HG03097 (cell line): ENCODE results near the gene RNF40.
"Not testable (repeated sequence)": the region's sequence is repeated elsewhere in the genome, so short reads cannot be mapped to it uniquely, and the experiment has no call there.

Source experiments
- ATAC-seq: cut with Tn5 transposase; IDR thresholded peaks from one replicate; pipeline ENCODE4 v1.9.1; 2021; ENCODE audit not compliant: unreplicated experiment, low FRiP score

Gene RNF40

DNA sequence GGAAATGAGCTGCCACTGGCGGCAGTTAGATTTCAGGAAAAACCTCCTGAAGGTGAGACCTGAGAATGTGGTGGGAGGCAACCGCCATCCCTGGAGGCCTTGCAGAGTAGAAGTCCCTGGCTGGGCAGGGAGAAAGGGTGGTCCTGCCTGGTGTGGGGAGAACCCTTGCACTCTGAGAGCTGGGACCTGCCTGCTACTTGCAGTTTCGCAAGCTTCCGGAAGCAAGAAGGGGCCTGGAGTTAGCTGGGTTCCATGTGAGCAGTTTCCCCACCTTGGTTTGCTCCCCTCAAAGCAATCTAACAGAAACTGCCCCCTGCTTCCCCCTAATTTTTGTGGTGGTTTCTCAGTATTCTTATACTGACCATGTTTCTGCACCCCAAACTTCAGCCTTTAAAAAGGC, 18.4 kb downstream of the RNF40 start:
- ATAC-seq = no peak

DNA sequence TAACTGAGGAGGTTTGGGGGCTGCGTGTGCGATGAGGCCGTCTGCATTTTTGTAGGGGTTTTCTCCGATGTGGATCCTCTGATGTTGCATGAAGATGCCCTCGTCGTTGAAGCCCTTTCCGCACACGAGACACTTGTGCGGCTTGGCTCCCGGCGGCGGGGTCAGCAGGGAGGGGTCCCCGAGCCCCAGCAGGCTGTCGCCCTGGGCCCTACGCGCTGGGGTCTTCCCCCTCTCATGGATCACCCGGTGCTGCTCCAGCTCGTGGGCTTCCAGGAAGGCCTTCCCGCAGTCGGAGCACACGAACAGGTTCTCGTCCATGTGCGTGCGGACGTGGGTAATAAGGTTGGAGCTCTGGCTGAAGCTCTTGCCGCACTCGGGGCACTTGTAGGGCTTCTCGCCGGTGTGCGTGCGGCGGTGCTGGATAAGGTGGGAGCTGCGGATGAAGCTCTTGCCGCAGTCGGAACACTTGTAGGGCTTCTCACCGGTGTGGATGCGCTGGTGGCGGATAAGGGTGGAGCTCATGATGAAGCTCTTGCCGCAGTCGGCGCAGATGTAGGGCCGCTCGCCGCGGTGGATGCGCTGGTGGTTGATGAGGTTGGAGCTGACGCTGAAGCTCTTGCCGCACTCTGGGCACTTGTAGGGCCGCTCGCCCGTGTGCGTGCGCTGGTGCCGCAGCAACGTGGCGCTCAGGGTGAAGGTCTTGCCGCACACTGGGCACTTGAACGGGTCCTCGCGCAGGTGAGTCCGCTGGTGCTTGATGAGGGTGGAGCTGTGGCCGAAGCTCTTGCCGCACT, 20.6 kb downstream of the RNF40 start:
- no peak for ATAC-seq

DNA sequence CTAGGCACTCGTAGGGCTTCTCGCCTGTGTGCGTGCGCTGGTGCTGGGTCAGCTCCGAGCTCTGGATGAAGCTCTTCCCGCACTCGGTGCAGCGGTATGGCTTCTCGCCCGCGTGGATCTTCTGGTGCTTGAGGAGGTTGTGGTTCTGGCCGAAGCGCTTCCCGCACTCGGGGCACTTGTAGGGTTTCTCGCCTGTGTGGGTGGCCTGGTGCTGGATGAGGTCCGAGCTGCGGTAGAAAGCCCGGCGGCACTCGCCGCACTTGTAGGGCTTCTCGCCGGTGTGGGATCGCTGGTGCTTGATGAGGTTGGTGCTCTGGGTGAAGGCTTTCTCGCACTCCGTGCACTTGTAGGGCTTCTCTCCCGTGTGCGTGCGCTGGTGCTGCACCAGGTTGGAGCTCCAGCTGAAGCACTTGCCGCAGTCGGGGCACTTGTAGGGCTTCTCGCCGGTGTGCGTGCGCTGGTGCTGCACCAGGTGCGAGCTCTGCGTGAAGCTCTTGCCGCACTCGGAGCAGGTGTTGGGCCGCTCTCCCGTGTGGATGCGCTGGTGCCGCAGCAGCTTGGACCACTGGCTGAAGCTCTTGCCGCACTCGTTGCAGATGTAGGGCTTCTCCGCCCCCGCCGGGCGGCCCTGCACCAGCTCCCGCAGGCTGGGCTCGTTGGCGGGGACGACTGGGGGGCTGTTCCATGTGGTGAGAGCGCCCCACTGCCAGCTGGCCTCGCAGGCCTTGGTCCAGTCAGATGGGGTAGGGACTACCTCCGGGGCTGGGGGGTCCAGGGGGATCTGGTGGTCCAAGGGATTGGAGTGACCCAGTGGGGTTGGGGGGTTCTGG, 21.4 kb downstream of the RNF40 start:
- no peak for ATAC-seq

DNA sequence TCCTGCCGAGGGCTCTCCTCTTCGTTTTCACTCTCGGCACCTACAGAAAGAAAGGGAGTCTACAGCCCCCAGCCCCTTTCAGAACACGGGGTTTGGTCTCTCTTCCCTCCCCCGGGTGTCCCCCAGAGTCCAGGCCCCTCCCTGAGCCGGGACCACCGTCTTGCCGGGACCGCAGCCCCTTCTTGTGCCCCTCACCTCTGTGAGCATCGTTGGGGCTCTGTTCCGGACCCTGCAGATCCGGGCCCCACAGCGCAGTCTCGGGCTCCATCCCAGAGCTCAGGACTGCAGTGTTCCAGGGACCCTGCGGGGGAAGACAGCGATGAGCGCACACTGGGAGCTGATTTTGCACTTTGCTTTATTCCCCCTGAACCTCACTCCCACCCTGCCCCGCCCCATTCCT, 22.1 kb downstream of the RNF40 start:
- no peak for ATAC-seq

DNA sequence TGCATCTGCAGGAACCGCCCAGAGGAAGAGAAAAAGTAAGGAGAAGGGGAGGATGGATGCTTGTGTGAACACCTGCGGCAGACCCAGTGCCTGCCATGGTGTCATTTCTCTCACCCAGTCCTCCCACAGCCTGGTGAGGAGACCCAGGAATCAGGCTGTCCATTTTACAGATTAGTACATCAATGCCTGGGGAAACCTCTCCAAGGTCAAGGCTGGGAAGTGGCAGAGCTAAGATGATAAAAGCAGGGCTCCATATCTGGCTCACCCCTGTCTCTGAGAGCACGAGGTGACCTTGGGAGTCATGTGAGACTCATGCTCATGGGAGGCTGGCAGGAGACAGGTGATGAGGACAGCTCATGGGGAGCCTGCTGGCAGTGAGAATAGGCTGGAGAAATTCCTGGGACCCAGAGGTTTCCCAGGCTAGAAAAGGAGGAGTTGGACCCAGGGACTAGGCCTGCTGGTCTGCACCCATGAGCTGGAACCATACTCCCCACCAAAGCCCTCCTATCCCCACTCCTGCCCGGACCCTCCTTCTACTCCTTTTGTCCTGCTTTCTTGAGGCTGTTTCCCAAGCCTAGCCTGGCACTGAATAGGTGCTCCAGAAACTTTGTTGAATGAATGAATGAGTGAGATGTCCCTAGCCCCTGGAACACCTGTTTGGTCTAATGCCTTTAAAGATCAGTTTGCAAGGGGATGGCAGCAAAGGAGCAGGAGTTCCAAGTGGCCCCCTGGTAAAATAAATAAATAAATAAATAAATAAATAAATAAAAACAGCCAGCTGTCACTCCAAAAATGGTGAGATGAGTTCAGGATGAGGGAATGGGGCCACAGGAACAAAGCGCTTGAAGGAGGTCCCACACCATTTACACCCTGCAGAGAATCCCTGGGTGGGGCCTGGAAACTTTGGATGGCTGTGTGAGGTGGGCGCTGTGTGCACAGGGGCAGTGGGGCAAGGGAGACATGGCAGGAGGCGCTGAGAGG, 23.3 kb downstream of the RNF40 start:
- no peak for ATAC-seq

DNA sequence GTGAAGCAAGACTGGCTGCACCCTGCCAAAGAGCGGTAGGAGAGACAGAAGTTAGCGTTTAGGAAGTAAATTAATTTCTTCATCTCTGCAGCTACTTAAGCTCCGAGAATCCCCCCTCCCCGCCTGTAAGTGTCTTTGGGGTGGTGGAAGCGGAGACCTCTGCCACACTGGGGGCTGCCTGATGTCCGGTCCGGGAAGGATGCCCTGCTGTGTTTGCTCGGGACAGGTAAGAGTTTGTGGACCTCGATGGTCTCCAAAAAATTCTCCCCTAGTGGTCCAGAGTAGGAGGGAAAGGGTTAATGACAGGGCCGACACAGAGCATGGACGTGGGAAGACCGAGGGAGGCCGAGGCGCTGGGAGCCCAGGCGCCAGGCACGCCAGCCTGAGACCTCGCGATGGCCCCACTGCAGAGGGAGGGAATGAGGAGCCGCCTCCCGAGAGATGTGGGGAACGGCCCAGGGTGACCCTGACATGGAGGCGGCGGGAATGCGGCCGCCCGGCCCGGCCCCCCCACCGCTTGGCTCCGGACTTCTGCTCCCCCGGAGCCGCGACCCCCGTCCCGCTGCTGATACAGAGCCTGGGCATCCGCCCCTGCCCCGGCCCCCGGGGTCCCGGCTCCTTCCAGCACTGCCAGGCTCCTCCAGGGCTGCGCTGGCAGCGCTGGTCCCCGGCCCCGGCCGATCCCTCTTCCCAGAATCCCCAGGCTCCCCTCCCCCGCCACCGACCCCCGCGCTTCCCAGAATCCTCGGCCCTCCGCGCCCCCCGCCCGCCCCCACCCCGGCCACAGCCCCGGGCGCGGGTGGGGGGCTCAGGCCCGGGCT, 24.2 kb downstream of the RNF40 start:
- no peak for ATAC-seq

DNA sequence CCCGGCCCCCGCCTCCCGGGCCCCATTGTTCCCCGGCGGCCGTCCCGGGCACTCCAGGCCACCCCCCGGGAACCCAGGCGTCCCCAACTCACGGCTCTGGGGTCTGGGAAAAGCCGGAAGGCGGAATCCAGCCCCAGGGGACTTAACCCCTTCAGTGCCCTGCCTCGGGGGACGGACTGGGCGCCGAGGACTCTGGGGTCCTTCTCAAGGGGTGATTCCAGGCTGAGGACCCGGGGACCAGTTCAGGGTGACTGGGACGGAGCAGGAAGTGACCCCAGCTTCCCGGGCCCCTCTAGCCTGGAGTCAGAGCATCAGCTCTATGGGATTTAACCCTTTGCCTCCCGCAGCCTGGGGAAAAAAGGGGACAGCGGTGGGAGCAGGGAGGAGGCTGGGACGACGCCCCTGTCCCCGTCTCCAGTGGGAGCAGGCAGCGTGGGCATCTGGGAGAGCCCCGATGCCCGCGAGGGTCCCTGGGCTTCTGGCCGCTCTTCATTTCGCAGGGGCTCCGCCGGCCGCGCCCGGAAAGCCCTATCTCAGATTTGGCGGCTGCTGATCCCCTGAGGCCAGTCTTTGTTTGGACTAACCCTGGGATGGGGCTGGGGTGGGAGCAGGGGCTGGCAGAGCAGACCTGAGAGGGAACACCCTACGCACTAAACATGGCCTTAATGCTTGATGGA, 25.0 kb downstream of the RNF40 start, which contains the start of gene ZNF629:
Gene ZNF629, minus strand, starts transcription at position 270 of the 677 bp plus-strand sequence. CDS start 2,723 bp downstream, outside the sequence.
- ATAC-seq = no peak

DNA sequence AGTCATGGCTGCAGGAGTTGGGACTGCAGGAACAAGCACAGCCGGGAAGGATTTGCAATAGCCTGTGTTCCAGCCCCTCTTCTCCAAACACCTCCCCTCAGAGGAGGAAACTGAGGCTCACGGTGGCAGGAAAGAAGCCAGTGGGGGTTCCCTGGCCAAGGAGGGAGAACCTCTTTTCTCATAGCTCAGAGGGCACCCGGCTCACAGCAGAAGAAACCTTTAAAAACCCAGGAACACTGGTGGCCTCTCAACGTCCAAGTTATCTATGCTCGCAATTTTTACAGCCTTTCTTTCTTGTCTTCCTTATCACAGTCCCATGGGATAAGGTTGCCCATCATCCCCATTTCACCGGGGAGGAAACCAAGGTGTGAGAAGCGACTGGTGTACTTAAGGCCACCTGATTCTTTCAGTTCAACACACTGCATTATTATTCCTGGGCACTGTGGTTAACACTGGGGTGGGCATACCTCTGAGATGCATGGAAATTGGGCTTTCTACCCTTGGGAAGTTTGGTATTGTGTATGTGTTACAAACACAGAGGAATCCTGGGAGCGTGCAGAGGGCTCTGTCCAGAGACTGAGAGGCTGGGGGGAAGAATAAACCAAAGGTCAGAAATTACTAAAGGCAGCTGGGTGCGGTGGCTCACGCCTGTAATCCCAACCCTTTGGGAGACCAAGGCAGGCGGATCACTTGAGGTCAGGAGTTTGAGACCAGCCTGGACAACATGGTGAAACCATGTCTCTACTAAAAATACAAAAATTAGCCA, 25.7 kb downstream of the RNF40 start:
- ATAC-seq = no peak

DNA sequence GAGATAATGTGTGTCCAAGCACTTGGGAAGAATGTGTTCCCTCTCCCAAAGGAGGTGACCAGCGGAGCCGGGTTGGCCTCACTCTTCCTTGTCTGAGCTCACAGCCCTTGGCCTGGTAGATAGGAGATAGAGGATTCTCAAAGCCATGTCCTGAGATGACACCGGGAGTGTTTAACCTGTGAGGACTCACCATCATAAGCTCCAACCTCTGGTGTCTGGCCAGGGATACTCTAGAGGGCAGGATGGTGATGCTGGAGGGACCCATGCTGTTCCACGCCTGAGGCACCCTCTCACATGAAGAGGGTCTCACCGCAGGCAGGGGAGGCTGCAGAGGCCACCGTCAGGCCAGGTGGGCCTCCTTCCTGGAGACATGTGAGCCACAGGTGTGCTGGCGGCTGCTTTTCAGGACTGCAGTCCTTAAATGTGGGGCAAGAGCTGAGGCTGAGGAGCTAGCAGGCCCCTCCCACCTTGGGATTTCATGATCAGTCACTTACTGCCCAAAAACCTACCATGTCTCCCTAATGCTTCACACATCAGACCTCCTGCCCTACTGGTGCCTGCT, 31.5 kb downstream of the RNF40 start:
- no peak for ATAC-seq

DNA sequence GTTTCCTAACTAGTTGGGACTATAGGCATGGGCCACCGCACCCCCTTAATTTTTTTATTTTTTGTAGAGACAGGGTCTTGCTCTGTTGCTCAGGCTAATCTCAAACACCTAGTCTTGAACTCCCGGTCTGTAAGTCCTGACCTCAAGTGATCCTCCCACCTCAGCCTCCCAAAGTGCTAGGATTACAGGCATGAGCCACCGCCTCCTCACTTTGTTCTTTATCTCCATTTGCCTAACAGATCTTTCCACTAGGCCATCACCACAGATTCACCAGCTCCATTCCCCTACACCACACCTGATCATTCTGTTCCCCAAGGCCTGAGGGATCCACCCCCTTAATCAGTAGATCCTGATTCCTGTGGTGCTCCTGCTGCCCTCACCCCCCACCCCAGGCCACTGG, 32.5 kb downstream of the RNF40 start:
- ATAC-seq = no peak

DNA sequence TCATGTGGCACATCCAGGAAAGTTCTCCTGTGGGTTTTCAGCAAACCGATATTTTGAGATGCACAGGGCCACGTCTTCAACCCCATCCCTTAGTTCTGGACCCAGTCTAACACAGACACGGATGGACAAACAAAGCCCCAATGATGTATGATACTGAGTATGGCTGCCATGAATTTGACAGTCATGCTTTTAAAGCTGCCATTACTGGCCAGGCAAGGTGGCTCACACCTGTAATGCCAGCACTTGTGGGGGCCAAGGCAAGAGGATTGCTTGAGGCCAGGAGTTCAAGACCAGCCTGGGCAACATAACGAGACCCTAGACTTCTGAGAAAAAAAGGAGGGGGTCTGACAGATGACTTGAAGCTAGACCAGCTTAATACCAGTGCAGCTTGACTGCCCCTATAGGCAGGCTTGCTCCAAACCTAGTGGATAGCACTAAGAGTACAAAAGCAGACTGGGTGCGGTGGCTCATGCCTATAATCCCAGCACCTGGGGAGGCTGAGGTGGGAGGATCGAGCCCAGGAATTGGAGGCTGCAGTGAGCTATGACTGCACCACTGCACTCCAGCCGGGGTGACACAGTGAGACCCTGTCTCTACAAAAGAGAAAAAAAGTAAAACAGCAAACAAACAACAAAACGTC, 35.7 kb downstream of the RNF40 start:
- no peak for ATAC-seq

DNA sequence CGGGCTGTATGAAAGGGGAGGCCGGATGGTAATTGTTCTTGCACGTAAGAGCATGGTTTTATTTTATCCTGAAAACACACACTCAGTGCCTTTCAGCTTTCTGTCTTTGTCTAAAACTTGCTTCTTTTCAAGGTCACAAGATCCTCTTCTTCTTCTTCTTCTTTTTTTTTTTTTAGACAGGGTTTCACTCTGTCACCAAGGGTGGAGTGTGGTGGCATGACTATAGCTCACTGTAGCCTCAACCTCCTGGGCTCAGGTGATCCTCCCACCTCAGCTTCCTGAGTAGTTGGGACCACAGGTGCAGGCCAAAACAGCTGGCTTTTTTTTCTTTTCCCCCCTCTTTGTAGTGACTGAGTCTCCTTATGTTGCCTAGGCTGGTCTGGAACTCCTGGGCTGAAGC, 40.8 kb downstream of the RNF40 start:
- ATAC-seq = no peak

DNA sequence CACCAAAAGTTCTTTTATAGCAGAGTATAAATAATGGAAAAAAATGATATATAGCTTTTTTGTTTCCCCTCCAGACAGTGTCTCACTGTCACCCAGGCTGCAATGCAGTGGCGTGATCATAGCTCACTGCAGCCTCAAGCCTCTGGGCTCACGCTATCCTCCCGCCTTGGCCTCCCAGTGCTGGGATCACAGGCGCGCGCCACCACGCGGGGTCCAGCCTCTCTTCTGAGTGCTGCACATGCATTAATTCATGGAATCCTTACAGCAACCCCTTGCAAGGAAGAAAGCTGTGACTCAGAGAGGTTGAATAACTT, 42.9 kb downstream of the RNF40 start:
- ATAC-seq = no peak

DNA sequence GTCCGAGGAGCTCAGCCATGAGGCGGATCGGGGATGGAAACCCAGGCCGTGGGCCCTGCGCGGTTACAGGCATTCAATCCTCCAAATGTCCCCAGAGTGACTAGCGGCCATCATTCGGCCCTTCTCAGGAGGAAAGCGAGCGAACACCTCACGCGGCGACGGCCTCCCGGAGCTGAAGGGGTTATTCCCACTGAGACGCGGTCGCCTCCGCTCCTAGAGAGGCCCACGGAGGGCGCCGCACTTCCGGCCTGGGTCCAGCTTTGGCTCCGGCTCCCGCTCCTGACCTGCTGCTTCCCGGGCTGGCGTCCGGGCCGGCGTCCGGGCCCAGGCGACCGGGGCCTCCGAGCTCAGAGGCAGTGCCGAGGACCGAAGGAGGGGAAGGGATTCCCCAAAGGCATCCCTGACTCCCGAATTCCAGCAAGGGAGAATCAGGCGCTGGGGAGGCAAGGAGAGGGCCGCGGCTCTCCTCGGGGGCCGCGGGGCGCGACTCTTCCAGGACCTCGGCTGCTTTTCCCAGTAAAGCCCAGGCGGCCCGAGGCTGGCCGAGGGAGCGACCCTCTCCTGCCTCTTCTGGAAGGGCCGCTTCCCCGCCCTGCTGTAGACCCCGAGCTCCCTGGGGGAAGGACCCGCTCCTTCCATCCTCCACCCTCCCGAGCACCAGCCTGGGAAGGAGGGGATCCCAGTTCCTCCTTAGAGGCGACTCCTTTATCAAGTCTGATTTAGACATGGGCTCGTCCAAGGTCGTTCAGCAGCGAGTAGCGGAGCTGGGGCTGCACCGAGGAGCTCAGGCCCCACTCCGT, 43.4 kb downstream of the RNF40 start:
- no peak for ATAC-seq

DNA sequence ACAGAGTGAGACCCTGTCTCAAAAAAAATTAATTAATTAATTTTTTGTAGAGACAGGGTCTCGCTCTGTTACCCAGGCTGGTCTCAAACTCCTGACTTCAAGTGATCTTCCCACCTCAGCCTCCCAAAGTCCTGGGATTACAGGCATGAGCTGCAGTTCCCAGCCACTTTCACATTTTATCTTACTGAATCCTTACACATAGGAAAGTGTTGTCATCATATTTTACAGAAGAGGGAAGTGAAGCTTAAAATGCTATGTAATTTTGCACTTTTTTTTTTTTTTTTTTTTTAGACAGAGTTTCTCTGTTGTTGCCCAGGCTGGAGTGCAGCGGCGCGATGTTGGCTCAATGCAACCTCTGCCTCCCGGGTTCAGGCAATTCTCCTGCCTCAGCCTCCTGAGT, 46.0 kb downstream of the RNF40 start:
- no peak for ATAC-seq

DNA sequence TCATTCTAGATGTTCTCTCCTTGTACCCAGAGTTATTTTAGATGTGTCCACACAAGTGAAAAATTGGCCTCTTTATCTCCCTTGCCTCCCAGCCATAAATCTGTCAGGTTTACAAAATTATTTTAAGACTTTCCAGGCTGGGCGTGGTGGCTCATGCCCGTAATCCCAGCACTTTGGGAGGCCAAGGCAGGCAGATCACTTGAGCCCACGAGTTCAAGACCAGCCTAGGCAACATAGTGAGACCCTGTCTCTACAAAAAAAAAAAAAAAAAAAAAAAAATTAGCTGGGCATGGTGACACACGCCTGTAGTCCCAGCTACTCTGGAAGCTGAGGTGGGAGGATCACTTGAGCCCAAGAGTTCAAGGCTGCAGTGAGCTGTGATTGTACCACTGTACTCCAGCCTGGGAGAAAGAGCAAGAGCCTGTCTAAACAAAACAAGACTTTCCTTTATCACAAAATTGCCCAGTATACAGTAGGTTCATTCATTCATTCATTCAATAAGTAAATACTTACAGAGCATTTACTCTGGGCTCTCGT, 46.8 kb downstream of the RNF40 start:
- ATAC-seq = not testable (repeated sequence)

DNA sequence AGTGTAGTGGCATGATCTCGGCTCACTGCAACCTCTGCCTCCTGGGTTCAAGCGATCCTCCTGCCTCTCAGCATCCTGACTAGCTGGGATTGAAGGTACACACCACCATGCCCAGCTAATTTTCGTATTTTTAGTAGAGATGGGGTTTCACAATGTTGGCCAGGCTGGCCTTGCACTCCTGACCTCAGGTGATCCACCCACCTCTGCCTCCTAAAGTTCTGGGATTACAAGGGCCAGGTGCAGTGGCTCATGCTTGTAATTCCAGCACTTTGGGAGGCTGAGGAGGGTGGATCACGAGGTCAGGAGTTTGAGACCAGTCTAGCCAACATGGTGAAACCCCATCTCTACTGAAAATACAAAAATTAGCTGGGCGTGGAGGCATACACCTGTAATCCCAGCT, 47.6 kb downstream of the RNF40 start:
- ATAC-seq = not testable (repeated sequence)
